Measurements from ENCODE around the gene KRTAP4-2.
"Not testable (repeated sequence)": the region's sequence is repeated elsewhere in the genome, so short reads cannot be mapped to it uniquely, and the experiment has no call there.

The KRTAP4-2 gene

GRCh38 chr17:41145261-41145660 lies 32.8 kb downstream of the KRTAP4-2 start:
- no peak for TF ChIP-seq CTCF (IDR thresholded peaks at IDR 0.05; ENCODE audit: low read depth, low read length)

GRCh38 chr17:41144846-41145245 lies 33.2 kb downstream of the KRTAP4-2 start:
- H3K4me3 ChIP-seq (ENCODE audit: low read depth, low read length), result no peak overlapping the region
- TF ChIP-seq CTCF (IDR thresholded peaks at IDR 0.05; ENCODE audit: low read depth, low read length), result no peak

More at GRCh38 chr17:41145261-41145660, 32.8 kb downstream of the KRTAP4-2 start:
- no peak overlapping the region for H3K4me3 ChIP-seq (ENCODE audit: low read depth, low read length)

DNA sequence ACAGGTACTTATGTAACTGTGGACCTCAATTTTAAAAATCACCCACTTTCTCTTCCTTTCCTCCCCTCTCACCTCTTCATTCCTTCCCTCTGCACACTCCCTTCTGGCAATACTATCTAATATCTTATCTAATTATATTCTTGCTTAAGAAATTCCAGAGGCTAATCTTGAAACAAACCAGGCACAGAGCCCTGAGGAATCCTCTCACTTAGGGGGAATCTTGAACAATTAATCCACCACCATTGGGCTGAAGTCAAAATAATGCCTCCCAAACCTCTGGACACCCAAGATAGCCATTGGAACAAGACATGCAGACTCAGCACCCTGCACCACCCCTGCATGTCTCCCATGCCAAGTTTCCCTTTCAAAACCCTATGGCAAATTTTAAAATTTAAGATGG lies 36.7 kb downstream of the KRTAP4-2 start:
- H3K4me3 ChIP-seq (ENCODE audit: low read depth, low read length), result no peak overlapping the region
- TF ChIP-seq CTCF (IDR thresholded peaks at IDR 0.05; ENCODE audit: low read depth, low read length), result no peak

- H3K4me3 ChIP-seq (ENCODE audit: low read depth, low read length), result no peak within 1 kb of the TSS
- TF ChIP-seq CTCF (IDR thresholded peaks at IDR 0.05; ENCODE audit: low read depth, low read length), result no peak
Observed at GRCh38 chr17:41140360-41141131, 37.5 kb downstream of the KRTAP4-2 start, which contains the start of gene KRTAP4-6. Gene KRTAP4-6, minus strand, starts transcription at chr17:41140544. Its CDS starts 57 bp downstream, at chr17:41140487.

DNA sequence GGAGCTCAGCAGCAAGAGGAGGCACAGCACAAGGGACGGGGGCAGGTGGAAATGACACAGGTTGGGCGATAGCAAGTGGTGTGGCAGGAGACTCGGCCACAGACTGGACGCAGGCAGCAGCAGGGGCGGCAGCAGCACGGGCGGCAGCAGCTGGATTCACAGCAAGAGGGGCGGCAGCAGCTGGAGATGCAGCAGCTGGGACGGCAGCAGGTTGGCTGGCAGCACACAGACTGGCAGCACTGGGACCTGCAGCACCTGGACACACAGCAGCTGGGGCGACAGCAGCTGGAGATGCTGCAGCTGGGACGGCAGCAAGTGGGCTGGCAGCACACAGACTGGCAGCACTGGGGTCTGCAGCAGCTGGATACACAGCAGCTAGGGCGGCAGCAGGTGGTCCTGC lies 38.2 kb downstream of the KRTAP4-2 start:
- H3K4me3 ChIP-seq (ENCODE audit: low read depth, low read length), result not testable (repeated sequence)

- TF ChIP-seq CTCF (IDR thresholded peaks at IDR 0.05; ENCODE audit: low read depth, low read length), result no peak
Observed at GRCh38 chr17:41133880-41134735, 43.9 kb downstream of the KRTAP4-2 start.

DNA sequence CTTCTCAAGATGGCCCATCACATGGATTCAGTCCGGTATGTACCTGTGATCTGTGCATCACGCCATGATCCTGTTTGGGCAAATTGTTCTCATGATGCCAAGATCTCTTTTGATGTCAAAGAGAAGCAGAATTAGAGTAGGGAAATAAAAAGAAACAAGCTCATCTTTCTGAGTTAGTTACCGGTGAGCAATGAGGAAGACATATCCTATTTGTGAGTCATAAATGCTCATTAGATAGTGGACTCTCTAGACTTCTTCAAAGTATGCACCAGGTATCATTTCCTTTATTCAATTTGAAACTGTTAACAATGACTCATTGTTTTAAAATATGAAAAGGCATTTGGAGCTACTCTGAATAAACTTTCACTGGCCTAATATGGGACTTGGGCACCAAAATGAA lies 46.0 kb downstream of the KRTAP4-2 start:
- TF ChIP-seq CTCF (IDR thresholded peaks at IDR 0.05; ENCODE audit: low read depth, low read length), result no peak
- H3K4me3 ChIP-seq (ENCODE audit: low read depth, low read length), result no peak overlapping the region

More at GRCh38 chr17:41133880-41134735, 43.9 kb downstream of the KRTAP4-2 start:
- H3K4me3 ChIP-seq (ENCODE audit: low read depth, low read length), result no peak overlapping the region
